NOMO-1 (cell line): ENCODE data around the gene WDR27.
"Not testable (repeated sequence)": the region's sequence is repeated elsewhere in the genome, so short reads cannot be mapped to it uniquely, and the experiment has no call there.

Source experiments
- DNase-seq, 2 experiments: peaks; one replicate each; lab custom pipeline; 2025; ENCODE audit not compliant: unreplicated experiment in 2 of 2; lab: John Stamatoyannopoulos, UW

Gene WDR27

DNA sequence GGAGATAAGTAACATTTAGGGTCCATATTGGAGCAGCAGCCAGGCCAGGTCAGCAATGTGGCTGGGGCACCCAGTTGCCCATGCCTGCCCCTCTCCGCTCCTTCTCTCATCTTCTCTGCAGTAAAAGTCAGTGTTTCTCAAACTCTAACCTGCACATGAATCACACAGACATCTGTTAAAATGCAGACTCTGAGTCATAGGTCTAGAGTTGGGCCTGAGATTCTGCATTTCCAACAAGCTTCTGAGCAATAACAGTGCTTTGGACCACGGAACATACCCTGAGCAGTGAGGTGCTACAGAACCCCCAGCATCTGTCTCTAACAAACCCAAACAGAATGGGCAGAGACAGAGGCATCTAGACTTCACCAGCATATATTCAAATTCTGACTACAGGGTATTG is 12.3 kb upstream of the WDR27 start:
- no peak for DNase-seq

DNA sequence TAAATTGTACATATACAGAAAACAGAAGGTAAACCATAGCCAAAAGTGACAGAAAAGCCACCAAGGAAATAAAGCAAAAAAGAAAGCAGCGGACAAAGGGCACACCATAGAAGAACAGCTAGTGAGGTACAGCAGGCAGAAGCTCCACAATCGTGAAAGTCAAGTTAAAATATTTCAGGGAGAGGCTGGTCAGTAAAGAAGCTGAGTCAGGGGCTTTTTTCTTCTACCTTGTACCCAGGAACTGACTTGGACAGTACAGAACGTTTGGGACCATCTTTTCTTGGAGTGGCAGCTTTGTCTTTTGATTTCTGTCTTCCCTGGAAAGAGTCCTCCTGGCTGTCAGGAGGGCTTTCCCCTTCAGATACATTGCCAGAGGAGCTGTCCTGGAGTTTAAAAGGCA is 8.2 kb upstream of the WDR27 start:
- no peak for DNase-seq

DNA sequence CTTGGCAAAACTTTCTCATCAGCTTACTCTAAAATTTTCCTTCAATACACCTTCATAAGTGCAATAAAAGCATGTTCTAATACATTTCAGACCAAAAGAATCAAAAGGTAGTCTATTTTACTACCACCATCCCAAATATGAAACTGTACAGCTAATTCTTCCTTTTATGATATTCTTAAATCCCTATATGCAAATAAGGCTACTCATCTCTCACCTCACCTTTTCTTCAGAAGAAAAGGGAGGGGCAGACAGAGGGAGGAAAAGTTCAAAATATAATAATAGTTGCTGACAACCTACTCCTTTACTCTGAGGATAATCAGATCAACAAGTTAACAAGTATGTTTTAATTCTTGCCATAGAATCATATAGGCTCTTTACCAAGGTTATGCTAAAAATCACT is 7.5 kb upstream of the WDR27 start:
- no peak for DNase-seq

DNA sequence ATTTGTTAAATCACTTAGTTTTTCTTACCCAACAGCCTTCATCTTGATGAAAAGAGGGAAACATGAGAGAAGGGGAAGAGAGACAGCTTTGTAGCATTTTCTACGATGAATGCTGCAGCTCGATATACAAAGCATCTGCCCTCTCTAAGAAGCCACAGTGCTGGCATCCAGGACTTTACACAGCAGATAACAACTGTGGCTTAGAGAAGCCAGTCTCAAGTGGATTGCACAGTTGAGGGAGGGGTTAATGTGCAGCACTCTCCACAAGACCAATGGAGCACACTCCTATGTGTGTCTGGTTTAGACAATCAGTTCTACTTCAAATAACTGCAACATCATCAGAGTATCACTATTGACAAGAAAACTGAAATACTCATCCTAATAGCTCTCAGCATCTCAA is 5.9 kb upstream of the WDR27 start:
- DNase-seq, result no peak

DNA sequence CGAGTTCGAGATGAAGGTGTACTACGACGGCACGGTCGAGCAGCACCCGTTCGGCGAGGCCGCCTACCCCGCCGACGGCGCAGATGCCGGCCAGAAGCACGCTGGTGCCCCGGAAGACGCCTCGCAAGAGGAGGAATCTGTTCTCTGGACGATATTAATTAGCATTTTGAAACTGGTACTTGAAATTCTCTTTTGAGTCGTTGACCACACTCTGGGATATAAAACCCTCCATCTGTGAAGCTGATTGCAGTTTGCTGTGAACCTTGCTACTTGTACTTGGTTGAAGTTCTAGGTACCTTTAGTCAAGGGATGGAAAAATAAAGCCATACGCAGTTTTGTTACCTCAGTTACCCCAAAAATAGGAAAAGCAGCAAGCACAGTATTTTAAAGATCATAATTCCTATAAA is 1.0 kb upstream of the WDR27 start:
- peak in 1 of 2 experiments; percentile 27 for DNase-seq

DNA sequence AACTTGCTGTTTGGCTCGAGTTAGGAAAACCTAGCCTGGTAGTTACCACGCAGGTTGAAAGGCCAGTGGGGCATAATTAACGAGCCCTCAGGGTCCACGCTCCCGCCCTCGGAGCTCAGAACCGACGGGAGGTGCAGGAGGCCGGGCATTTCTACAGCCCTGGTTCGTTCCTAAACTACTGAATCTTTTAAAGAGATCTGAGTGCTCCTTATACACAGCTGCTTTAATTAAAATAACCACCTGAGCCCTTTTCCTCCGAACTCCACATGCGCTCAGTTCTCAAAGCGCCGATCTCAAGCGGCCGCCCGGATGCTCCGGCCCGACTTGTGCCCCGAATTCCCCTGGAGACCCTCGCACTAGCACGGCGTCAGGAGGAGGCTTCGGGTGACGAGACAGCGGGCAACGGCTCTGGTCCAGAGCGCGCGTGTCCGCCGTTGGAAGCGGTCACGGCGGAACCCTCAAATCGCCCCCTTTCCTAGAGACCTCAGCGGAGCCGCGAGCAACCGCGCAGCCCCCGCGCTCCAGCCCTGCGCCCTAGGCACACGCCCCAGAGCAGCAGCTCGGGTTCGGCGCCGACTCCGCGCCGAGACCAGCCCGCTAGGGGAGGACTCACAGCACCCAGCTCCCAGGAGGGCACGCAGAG is 397 bp downstream of the WDR27 start:
- peak in 1 of 2 experiments; percentile 29 for DNase-seq

DNA sequence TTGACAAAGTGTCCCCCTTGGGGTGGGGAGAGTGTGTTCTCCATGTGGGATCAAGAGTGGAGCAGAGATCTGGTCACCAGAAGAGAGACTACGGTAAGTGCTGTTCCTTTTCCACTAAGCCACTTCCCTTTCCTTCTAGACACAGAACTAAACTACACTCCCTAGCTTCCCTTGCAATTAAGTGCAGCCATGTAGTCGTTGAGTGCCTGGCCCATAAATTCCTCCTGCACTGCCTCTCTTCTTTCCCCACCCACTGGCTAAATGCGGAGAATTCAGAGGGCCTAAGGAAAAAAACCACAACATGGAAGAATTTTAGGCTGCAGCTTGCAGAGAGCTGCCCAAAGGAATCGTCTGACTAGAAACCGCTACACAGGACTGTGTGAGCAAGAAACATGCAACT is 1.5 kb downstream of the WDR27 start:
- peak; percentile 13 to 62 for DNase-seq

DNA sequence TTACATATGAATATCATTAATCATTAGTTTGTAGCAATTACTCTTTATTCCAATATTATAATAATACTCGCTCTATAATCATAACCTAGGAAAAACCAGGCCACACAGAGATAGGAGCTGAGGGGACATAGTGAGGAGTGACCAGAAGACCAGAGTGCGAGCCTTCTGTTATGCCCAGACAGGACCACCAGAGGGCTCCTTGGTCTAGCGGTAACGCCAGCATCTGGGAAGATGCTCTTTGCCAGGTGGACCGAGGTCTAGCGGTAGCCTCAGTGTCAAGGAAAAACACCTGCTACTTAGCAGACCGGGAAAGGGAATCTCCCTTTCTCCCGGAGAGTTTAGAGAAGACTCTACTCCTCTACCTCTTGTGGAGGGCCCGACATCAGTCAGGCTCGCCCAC is 4.7 kb downstream of the WDR27 start:
- not testable (repeated sequence) for DNase-seq

DNA sequence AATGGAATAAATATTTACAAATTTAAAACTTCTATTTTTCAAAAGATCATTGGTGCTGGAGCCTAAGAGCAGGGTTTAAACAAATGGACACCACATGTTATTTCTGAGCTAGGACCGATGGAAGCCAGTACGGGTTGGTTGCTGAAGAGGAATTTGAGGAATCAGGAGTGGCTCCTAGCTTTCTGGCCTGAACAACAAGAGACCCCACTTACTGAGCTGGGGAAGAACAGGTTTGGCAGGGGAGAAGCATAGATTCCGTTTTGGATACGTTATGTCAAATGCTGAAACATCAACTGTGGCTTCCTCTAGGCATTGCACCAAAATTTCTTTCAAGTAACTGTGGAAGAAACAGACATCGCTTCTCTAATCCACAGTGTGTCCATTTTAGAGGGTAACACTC is 6.7 kb downstream of the WDR27 start:
- no peak for DNase-seq

DNA sequence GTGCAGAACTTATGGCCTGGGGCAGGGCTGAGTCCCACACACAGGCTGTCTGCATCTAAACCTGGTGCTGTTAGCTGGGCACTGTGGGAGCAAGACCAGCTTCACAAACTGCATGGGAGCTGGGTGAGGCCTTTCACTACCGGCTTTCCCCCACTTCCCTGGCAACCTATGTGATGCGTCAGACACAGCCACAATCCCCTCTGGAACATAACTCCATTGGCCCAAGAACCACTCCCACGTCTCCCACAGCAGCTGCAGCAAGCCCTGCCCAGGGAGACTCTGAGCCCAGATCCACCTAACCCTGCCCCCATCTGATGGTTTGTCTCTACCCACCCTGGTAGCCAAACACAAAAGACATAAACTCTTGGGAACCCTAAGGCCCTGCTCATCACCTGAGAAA is 9.3 kb downstream of the WDR27 start:
- DNase-seq, result no peak

DNA sequence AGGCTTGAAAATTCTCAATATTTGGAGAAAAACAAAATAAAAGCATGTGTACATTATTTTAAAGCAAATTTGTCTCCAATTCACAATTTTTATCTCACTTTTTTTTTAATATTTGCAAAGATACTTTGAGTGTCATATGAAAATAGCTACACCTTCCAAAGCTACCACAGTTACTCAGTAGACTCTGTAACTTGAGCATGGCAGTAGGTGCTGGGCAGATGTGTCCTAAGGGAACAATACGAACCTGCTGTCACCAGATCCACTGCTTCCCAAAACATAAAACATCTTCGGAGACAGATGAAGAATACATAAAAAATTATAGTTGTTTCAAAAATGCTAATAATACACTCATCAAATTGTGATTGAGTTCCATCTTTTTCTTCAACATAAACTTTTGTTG is 10.6 kb downstream of the WDR27 start:
- DNase-seq, result no peak

DNA sequence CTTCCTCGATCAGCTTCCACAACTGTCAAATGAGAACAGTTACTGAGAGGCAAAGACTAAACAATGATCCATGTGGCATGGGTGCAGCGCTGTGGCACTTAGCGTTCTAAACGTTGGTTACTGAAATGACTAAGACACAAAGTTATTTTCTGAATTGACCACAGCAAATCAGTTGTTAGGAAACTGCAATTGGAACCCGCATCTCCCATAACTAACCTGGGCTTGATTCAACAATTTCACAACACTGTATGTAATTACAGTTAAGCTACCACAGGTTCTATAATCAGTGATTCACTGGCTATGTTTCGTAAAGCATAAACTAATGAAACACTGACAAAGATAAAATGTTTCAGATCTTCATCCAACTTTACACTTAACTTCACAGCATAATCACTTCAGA is 12.5 kb downstream of the WDR27 start:
- peak; percentile 78 to 88 for DNase-seq

DNA sequence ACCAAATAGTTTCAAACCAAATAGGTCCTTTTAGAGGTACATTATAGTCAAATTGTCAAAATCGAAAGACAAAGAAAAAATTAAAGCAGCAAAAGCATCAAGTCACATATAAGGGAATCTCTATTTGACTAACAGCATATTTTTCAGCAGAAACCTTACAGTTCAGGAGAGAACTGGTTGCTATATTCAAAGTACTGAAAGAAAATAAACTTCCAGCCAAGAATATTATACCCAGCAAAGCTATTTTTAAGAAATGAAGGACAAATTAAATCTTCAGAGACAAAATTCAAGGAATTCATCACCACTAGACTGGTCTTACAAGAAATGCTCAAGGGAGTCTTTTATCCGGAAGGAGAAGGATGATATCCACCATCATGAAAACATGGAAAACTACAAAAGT is 16.0 kb downstream of the WDR27 start:
- no peak for DNase-seq

DNA sequence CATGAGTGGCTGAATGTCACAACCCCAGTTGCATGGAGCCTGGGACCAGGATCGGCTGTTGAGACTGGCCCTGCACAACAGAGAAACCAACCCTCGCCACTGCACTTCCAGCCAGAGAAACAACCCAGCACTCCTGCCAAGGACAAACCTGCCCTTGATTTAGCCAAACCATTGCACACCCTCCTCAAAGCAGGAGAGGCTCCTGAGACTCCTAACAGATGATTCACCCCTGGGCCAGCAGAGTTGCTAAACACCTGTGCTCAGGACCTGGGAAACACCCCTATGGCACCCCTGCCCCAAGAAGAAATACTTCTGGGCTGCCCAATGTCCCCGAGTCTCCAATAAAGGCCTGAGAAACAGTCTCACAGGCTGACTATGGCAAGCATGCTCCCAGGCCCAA is 17.8 kb downstream of the WDR27 start:
- no peak for DNase-seq

DNA sequence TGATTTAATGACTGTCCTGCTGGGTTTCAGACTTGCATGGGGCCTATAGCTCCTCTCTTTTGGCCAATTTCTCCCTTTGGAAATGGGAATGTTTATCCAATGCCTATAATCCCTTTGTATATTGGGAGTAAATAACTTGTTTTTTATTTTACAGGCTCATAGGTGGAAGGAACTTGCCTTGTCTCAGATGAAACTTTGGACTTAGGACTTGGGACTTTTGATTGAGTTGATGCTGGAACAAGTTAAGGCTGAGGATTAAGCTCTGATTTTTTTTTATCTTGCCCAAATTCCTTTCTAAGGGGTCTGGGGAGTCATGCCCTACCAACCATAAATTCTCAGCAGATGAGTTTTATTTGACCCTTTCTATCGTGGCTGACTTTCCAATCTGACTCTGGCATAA is 23.5 kb downstream of the WDR27 start:
- no peak for DNase-seq

DNA sequence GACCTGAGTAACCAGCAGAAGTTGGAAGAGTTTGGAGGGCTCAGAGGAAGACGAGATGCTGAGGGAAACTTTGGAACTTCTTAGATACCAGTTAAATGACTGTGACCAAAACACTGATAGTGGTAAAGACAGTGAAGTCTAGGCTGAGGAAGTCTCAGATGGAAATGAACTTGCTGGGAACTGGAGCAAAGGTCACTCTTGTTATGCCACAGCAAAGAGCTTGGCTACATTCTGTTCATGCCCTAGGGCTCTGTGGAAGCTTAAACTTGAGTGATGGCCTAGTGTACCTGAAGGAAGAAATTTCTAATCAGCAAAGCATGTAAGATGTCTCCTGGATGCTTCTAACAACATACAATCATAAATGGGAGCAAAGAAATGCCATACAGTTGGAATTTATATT is 24.7 kb downstream of the WDR27 start:
- DNase-seq, result no peak

DNA sequence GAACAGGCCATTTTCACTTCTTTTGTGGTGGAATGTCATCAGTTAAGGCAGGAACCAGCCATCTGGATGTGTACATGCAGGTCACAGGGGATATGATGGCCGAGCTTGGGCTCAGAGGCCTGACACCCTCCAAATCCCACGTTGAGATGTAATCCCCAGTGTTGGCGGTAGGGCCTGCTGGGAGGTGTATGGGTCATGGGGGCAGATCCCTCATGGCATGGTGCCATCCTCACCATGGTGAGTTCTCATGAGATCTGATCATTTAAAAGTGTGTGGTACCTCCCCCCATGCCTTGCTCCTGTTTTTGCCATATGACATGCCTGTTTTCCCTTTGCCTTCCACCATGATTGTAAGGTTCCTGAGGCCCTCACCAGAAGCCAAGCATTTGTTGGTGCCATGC is 26.8 kb downstream of the WDR27 start:
- DNase-seq, result no peak

DNA sequence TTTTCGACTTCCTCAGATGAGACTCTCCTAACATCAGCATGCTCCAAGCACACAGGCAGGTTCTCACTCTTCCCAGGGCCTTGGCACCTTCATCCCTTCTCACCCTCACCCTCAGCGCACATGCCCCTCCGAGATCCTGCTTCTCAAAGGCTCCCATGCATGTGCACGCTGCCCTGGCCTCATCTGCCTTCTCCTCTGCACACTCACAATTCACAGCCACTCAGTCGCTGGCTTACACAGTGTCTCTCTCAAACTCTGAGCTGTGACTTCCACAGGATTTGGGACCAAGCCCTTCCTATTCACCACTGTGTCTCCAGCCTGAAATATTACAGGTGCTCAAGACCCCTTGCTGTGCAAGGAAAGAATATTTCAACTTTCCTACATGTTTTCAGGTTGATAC is 30.3 kb downstream of the WDR27 start:
- DNase-seq, result no peak

DNA sequence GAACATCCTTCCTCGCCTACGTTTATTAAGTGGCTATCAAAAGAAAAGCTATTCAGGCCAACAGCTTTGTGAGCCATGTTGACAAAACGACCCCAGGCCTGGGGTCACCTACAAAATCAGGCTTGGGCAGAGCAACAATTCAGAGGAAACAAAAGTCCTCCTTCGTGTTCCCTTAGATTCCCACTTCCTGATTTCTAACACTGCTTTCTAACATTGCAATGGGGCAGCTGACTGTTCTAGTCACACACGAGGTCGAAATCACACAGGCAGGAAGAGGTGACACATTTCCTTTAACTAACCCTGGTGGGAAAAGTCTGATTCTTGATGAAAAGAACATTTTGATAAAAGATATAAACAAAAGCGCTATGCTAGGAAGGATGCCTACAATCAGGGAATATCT is 31.9 kb downstream of the WDR27 start:
- DNase-seq, result peak in 1 of 2 experiments; percentile 33

DNA sequence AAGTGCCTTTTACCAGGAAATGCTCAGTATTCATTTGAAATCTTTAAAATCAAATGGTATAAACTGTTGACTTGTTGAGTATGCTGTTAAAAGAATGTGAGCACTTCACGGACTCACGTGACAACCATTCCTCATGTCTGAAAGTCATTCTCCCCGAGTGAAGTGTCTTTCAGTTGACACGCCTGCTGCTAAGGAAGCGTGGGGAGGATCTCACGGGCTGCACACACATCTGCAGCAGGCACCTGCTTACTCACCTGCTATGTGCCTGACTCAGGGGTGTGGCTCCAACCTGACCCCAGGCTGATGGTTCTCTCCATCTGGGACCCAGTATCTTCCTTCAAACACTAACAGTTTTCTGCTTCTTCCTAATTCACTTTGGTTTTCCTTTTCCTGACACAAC is 32.7 kb downstream of the WDR27 start:
- DNase-seq, result no peak

DNA sequence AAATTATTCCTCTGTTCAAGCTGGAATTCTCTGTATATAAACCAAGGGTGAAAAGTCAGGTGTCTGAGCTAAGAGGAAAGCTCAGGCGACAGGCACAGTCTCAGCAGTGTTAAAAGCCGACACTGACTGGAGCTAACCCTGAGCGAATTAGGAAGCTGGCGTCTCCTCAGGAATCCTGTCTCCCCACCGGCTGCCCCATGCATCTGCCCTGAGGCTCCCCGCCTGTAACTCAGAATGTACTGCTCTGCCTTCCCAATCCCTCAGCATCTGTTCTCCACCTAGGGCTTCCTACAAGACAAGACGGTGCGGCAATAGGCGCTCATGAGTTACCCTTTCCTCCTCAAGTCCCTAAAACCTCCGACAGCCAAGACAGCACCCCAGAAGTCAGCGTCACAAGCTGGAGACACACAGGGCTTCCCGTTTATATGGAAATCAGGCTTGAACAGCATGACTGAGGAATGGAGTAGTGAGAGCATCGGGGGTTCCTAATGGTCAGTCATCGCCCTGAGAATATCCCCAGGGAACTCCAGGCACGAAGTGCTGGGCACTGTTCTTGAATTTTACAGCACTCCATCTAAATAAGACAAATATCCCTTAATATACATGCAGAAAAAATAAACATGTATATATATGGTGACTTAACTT is 33.5 kb downstream of the WDR27 start:
- DNase-seq, result no peak

DNA sequence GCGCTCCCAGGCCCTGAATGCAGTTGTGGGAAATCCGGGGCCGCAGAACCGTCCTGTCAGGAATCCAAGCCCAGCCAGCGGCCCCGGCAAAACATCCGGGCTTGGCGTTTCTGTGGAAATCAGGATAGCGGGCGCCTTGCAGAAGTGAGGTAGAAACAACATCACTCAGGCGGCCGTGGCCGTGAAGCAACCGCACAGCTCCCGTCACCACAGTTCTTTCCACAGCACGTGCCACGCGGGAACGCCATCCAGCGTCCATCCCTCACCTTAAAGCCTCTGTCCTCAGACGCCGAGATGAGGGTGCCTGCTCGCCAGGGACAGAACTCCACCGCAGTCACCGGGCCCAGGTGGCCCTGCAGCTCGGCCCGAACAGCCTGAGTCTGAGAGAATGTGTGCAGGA is 34.1 kb downstream of the WDR27 start:
- DNase-seq, result no peak

DNA sequence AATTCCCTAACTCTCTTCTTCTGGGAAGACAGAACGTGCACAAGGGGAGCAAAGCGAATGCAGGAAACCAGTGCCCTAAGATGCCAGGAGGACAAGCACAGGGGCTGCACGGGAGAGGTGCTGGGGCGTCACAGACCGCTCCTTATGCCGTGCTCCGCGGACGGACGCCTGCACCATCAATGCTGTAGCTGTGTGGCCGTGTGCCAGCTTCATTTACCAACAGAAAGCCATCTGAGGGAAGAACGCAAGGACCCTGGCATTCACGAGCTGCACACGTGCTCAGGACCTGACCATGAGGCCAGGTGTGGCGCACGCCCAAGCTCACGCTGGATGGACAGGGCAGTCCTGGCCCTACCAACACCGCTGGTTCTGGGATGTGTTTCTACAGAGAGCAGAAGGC is 35.4 kb downstream of the WDR27 start:
- DNase-seq, result no peak
